Right renal pelvis (tissue), 4 donors: ENCODE measurements around the gene COL16A1. TPM values are rescaled to one million over a fixed set of nuclear protein-coding genes. Genes with fewer than 3 reads are reported as not detected.

Experiments used
- DNase-seq, 4 donors: peaks; one replicate each; pipeline ENCODE4 v3.0.0-alpha.2; 2013; ENCODE audit warnings: low read depth in 4 of 4, low spot score in 3 of 4, missing footprints in 1 of 4
- polyA plus RNA-seq, 4 donors: library from polyadenylated mRNA; unstranded; fragments of 120-200 nt; gene quantifications; one replicate each; pipeline ENCODE4 v1.2.1, GENCODE V29; 2013; ENCODE audit not compliant: insufficient read length in 4 of 4

The COL16A1 gene
- polyA plus RNA-seq, 4 donors: 45.0 to 56.2 (median 49.2) TPM

- no peak for DNase-seq
Observed at GRCh38 chr1:31651766-31652165, 52.1 kb downstream of the COL16A1 start.

DNA sequence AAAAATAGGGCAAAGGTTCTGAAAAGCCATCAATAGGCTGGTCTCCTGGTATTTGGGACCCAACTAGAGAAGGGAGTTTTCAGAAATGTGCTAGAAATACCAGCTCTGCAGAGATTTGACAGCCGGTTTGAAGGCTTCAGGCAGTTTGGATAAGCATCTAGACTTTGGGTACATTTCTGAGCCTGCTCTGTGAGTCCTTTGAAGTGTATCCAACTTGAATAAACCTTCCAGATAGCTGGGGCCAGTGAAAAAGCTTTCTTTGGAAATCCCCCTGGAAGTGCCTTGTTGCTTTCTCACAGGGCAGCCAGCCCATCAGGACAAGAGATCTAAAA lies 52.8 kb downstream of the COL16A1 start:
- no peak for DNase-seq

DNA sequence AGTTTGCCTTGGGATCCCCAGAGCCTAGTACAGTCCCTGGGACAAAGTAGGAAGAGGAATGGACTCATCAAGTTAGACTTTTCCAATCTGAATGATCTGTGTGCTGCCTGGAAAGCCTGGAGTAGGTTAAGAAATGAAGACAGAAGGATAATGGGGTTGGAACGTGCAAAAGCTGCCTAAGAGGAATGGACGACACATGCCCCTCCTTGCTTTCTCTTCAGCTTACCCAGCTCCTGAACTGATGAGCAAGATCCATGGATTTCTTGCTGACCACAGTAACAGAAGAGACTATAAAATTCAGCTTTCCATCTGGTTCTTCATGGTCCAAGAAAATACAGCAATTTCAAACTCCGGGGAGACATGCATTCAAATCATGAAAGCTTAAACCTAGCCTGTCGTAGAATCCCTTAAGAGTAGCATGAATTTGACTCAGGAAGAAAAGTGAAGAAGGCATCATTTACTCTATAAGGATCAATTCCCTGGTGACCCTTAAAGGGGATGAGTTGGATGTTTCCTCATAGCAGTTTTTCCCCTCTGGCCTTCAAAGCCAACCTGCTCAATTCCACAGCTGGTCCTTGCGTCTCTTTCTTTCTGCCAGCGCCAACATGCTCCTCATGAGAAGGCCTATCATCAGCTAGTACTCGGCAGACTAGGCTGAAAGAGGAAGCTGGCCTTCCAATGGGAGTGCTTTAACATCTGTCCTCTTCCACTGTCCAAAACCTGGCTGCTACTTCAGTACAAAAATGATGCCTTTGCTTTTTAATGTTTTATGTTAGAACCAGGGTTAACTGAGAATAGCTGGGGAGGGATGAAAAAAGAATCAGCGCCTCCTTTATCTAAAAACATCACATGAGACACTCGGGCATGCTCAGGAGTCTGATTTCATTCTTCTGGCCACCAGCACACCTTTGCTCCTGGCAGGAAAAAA lies 53.4 kb downstream of the COL16A1 start:
- no peak for DNase-seq

GRCh38 chr1:31648641-31649357 lies 55.0 kb downstream of the COL16A1 start:
- DNase-seq: no peak

- DNase-seq: no peak
Observed at GRCh38 chr1:31648190-31648589, 55.6 kb downstream of the COL16A1 start.

DNA sequence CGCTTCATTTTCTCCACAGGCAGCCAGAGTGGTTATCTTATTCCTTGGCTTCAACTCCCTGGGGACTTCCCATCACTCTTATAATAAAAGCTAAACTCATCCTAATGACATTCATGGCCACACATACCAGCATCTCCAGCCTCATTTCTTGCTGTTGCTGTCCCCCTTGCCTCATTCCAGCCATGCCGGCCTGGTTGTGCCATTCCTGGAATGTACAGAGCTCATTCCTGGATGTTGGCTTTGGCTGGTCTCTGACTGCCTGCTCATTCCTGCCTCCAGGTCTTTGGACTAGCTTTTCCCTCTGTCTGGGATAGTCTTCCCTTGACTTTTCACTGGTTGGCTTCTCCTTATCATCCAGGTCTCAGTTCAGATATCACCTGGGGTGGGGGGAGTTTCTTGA lies 56.7 kb downstream of the COL16A1 start:
- no peak for DNase-seq

GRCh38 chr1:31646259-31646960 lies 57.4 kb downstream of the COL16A1 start:
- DNase-seq: no peak

DNA sequence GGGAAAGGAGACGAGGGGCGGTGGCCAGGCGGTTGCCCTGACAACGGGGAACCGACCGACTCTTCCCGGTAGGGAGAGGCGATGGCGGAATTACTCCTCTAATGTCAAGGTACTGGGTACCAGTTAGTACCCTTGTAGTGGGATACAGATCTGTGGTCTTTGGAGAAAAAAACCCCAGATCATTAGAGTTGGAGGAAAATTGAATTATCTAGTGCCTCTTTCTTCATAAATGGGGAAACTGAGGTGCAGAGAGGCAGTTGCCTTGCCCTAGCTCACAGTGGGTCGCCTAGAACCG lies 58.6 kb downstream of the COL16A1 start:
- DNase-seq: no peak

DNA sequence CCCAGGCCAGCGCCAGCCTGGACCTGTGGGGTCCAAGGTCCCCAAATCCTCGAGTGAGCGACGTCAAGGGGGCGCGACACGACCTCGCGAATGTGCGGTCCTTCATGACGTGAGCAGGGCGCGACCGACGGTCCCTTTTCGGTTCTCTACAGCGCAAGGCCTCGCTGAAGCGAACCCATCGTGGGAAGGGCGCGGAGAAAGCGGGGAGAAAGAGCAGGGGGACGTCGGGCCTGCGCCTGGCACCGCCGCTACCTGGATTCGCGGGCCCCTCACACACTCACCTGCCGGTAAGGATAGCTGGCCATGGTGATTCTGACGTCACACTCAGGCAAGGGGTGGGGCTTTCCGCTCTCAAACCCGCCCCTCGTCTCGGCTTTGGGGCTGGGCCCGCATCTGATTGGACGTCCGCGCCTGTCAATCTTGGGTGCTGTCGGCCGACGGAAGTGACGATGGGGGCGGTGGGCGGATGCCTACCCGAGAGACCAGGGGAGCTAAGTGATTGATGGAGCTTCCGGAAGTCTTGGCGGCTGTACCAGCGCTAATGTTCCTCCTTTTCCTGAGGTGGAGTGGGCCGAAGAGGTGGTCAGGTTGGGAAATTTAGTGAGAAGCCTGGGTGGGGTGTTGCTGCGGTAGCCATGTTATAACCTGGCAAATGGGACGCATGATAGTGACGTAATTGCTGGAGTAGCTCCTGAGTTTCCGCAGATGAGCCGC lies 59.1 kb downstream of the COL16A1 start, which contains the start of gene PEF1:
Gene PEF1, minus strand, starts transcription at position 317 of the 714 bp plus-strand sequence. Its CDS starts 12 bp downstream, at position 305.
- peak; percentile 97 to 100 (median 97) for DNase-seq

DNA sequence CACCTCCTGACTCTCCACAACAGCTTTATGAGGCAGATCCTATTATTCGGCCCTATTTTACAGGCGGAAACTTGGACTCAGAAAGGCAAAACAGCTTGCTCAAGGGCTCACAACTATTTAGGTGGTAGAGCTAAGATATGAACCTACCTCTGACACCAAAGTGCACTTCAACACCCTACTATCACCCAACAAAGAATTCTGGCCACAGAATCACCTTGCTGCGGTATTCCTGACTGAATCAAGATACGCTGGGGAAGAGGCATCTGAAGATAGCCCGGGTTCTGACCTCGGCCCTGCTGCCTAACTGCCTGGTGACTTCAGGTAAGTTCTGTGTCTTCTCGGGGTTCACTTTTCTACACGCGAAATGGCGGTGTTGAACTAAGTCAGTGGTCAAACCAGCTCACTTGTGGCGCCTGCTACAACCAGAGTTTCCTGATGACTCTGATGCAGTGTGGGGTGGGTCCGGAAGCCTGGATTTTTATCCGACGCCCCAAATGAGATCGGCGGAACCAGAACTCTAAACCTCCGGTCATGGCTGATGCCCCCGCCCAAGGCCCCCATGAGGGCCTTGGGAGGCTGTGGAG lies 59.7 kb downstream of the COL16A1 start:
- DNase-seq: no peak

- no peak for DNase-seq
Observed at GRCh38 chr1:31642897-31643296, 60.9 kb downstream of the COL16A1 start.

- no peak for DNase-seq
Observed at GRCh38 chr1:31642366-31642765, 61.5 kb downstream of the COL16A1 start.

DNA sequence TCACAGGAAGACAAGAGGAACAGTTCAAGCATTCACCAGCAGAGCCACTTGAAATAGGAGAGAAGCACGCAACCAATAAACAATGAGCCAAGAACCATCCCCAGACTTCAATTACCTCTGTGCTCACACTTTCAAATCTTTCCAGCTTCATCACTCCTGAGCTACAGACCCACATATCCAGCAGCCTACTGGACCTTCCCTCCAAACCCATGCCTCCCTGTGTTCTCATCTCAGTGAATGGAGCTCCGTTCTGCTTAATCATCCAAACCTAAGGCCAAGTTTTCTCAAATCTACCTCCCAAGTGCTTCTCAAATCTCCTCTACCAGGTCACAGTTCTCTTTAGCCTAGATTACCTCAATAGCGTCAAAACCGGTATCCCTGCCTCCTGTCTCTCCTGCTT lies 62.9 kb downstream of the COL16A1 start:
- no peak for DNase-seq

- DNase-seq: no peak
Observed at GRCh38 chr1:31640179-31640578, 63.6 kb downstream of the COL16A1 start.

GRCh38 chr1:31639543-31639942 lies 64.3 kb downstream of the COL16A1 start:
- no peak for DNase-seq

- DNase-seq: no peak
Observed at GRCh38 chr1:31637915-31638673, 65.7 kb downstream of the COL16A1 start.

- DNase-seq: no peak
Observed at GRCh38 chr1:31633117-31633516, 70.7 kb downstream of the COL16A1 start.

DNA sequence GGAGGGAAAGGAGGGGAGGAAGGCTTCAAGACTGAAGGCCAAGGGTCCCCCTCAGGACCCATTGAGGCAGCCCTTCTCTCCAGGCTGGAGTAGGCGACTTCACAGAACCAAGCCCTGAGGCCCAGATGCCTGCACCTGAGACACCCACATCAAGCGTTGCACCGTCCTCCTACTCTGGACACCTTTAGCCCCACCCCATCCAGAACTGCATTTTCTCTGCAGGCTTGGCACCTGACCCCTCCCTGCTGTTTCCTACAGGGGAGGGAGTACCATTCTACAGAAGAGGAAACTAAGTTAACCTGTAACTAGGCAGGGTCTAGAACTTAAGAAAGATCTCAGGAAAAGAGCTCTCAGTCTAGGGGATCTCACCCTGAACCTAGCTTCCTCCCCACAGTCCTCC lies 71.2 kb downstream of the COL16A1 start:
- no peak for DNase-seq

GRCh38 chr1:31628931-31629556 lies 74.8 kb downstream of the COL16A1 start:
- no peak for DNase-seq
